GM21526 (cell line): ENCODE results near the gene SERP1.

ENCODE experiments used
- ATAC-seq: cut with Tn5 transposase; IDR thresholded peaks from one replicate; pipeline ENCODE4 v1.9.1; 2021; ENCODE audit warnings: moderate library complexity; ENCODE audit not compliant: unreplicated experiment, low FRiP score

Gene SERP1

GRCh38 chr3:150494411-150494977, 51.8 kb downstream of the SERP1 start:
- ATAC-seq: no peak
